Measurements from ENCODE around the gene DNAAF8. TPM values are rescaled to one million over a fixed set of nuclear protein-coding genes. Genes with fewer than 3 reads are reported as not detected.

DNAAF8 gene
- polyA plus RNA-seq, 12 donors, result 0.78 to 13.1 (median 0.99) TPM; not detected in 1

GRCh38 chr16:4694642-4695451 is 39.5 kb upstream of the DNAAF8 start:
- DNase-seq, result no peak

- no peak for DNase-seq
Measured at GRCh38 chr16:4695473-4696171, 38.7 kb upstream of the DNAAF8 start.

GRCh38 chr16:4696172-4696904 is 38.0 kb upstream of the DNAAF8 start:
- DNase-seq, result no peak

GRCh38 chr16:4696905-4697847 is 37.2 kb upstream of the DNAAF8 start:
- no peak for DNase-seq

GRCh38 chr16:4697848-4698291 is 36.5 kb upstream of the DNAAF8 start:
- no peak for DNase-seq

GRCh38 chr16:4698321-4699045 is 35.9 kb upstream of the DNAAF8 start:
- DNase-seq, result no peak

- no peak for DNase-seq
Measured at GRCh38 chr16:4699046-4699556, 35.2 kb upstream of the DNAAF8 start.

- DNase-seq, result no peak
Measured at GRCh38 chr16:4700380-4700996, 33.8 kb upstream of the DNAAF8 start.

- DNase-seq, result no peak
Measured at GRCh38 chr16:4700997-4701743, 33.2 kb upstream of the DNAAF8 start.

- no peak for DNase-seq
Measured at GRCh38 chr16:4701791-4702465, 32.4 kb upstream of the DNAAF8 start.

GRCh38 chr16:4702466-4702808 is 31.9 kb upstream of the DNAAF8 start:
- DNase-seq, result no peak

GRCh38 chr16:4703906-4704305 is 30.4 kb upstream of the DNAAF8 start:
- DNase-seq, result no peak

- DNase-seq, result no peak
Measured at GRCh38 chr16:4704491-4704890, 29.8 kb upstream of the DNAAF8 start.

GRCh38 chr16:4704913-4705312 is 29.4 kb upstream of the DNAAF8 start:
- DNase-seq, result no peak

GRCh38 chr16:4706871-4707270 is 27.5 kb upstream of the DNAAF8 start:
- no peak for DNase-seq

- DNase-seq, result no peak
Measured at GRCh38 chr16:4709481-4709880, 24.9 kb upstream of the DNAAF8 start.

GRCh38 chr16:4713663-4714501 is 20.5 kb upstream of the DNAAF8 start:
- DNase-seq, result no peak

- no peak for DNase-seq
Measured at GRCh38 chr16:4714996-4715395, 19.3 kb upstream of the DNAAF8 start.
